ENCODE measurements around the gene ELMOD1.

The ELMOD1 gene

GRCh38 chr11:107708792-107709191, 117.8 kb downstream of the ELMOD1 start:
- no peaks in the 10 kb centered on the region for H3K9me3 Mint-ChIP-seq
- peaks cover 52 to 54% of the 10 kb centered on the region in 2 donors for H3K27me3 Mint-ChIP-seq
- ATAC-seq (replicated peaks) (no peak), DNase-seq (no peak)
- no peaks in the 10 kb centered on the region for H3K36me3 Mint-ChIP-seq (ENCODE audit: insufficient read depth)
- H3K4me3 Mint-ChIP-seq, result no peak overlapping the region
- H3K27ac Mint-ChIP-seq, result no peak overlapping the region
- no peaks in the 10 kb centered on the region for H3K4me1 Mint-ChIP-seq (ENCODE audit: low read depth in 2 of 2)

- Mint-ChIP-seq H3K27ac (no peak overlapping the region), H3K4me1 (ENCODE audit: low read depth in 2 of 2) (no peaks in the 10 kb centered on the region), H3K27me3 (peaks cover 38 to 55% of the 10 kb centered on the region in 2 donors), H3K9me3 (no peaks in the 10 kb centered on the region), H3K4me3 (no peak overlapping the region), H3K36me3 (ENCODE audit: insufficient read depth) (no peaks in the 10 kb centered on the region)
- DNase-seq (no peak), ATAC-seq (replicated peaks) (no peak)
Measured at GRCh38 chr11:107710301-107710700, 119.4 kb downstream of the ELMOD1 start.

GRCh38 chr11:107711861-107712755, 121.2 kb downstream of the ELMOD1 start, which contains the start of gene SLN:
Gene SLN (minus strand): TSS chr11:107712056.
- DNase-seq (no peak), ATAC-seq (replicated peaks) (no peak)
- no peaks in the 10 kb centered on the region for H3K36me3 Mint-ChIP-seq (ENCODE audit: insufficient read depth)
- H3K4me3 Mint-ChIP-seq, result no peak within 1 kb of the TSS
- H3K27me3 Mint-ChIP-seq, result peaks cover 49 to 64% of the 10 kb centered on the region in 2 donors
- H3K27ac Mint-ChIP-seq, result no peak within 1 kb of the TSS
- H3K9me3 Mint-ChIP-seq, result no peaks in the 10 kb centered on the region
- no peaks in the 10 kb centered on the region for H3K4me1 Mint-ChIP-seq (ENCODE audit: low read depth in 2 of 2)

GRCh38 chr11:107713009-107713408, 122.1 kb downstream of the ELMOD1 start:
- Mint-ChIP-seq H3K4me3 (no peak overlapping the region), H3K27me3 (peaks cover 41 to 56% of the 10 kb centered on the region in 2 donors), H3K4me1 (ENCODE audit: low read depth in 2 of 2) (no peaks in the 10 kb centered on the region), H3K9me3 (no peaks in the 10 kb centered on the region), H3K27ac (no peak overlapping the region), H3K36me3 (ENCODE audit: insufficient read depth) (no peaks in the 10 kb centered on the region)
- DNase-seq (no peak), ATAC-seq (replicated peaks) (no peak)
